Caco-2 (cell line): ENCODE data around the gene MFSD6. TPM values are rescaled to one million over a fixed set of nuclear protein-coding genes. Genes with fewer than 3 reads are reported as not detected.

Experiments
- BruUV-seq: library from RNA; stranded (reverse); fragments of 400-500 nt; replicated peaks from 2 replicates; lab custom pipeline; 2021; lab: Mats Ljungman, UMichigan
- CTCF ChIA-PET: fragments of 300-600 bp; sonication (Branson Sonifier 250); formaldehyde crosslinking; loops from one replicate; lab custom pipeline; 2022; ENCODE audit warnings: antibody characterized with exemption; lab: Charles Lee
- POLR2A ChIA-PET: fragments of 300-600 bp; sonication (Branson Sonifier 250); formaldehyde crosslinking; loops from one replicate; lab custom pipeline; 2022; ENCODE audit warnings: antibody characterized with exemption; lab: Charles Lee
- DNase-seq, 2 experiments: peaks; one replicate each; pipeline versions ENCODE4 v3.0.0 to v3.0.0-alpha.2; 2020 to 2022
- H3K27me3 ChIP-seq: replicated peaks from 2 replicates; pipeline ENCODE4 v1.6.0; 2011; ENCODE audit warnings: low read length; ENCODE audit not compliant: control insufficient read depth, insufficient read depth
- H3K36me3 ChIP-seq: 2 replicates; pipeline ENCODE4 v1.5.1; 2011; ENCODE audit warnings: low read length; ENCODE audit not compliant: control insufficient read depth, insufficient read depth
- H3K4me1 ChIP-seq: fragments of 250-450 bp; sonication (Bioruptor Pico); 2 replicates; pipeline ENCODE4 v1.5.1; 2020; ENCODE audit warnings: mild to moderate bottlenecking
- H3K4me3 ChIP-seq: 2 replicates; pipeline ENCODE4 v1.5.1; 2011; ENCODE audit warnings: low read depth, mild to moderate bottlenecking, control low read depth, low read length
- H3K9me3 ChIP-seq: fragments of 250-450 bp; sonication (Bioruptor Pico); 2 replicates; pipeline ENCODE4 v1.5.1; 2020; ENCODE audit warnings: mild to moderate bottlenecking, moderate library complexity
- H3K27ac Mint-ChIP-seq: one replicate; pipeline ENCODE4 v1.8.0; 2022; ENCODE audit warnings: mixed read lengths; ENCODE audit not compliant: unreplicated experiment
- H3K27me3 Mint-ChIP-seq: one replicate; pipeline ENCODE4 v1.8.0; 2022; ENCODE audit warnings: mixed read lengths; ENCODE audit not compliant: insufficient read depth, unreplicated experiment
- H3K36me3 Mint-ChIP-seq: one replicate; pipeline ENCODE4 v1.8.0; 2022; ENCODE audit warnings: mild to moderate bottlenecking, mixed read lengths; ENCODE audit not compliant: insufficient read depth, unreplicated experiment
- H3K4me1 Mint-ChIP-seq: one replicate; pipeline ENCODE4 v1.8.0; 2022; ENCODE audit warnings: low read depth, mixed read lengths; ENCODE audit not compliant: unreplicated experiment
- H3K4me3 Mint-ChIP-seq: one replicate; pipeline ENCODE4 v1.8.0; 2022; ENCODE audit warnings: mild to moderate bottlenecking, moderate library complexity, mixed read lengths; ENCODE audit not compliant: unreplicated experiment
- H3K9me3 Mint-ChIP-seq: one replicate; pipeline ENCODE4 v1.8.0; 2022; ENCODE audit warnings: mixed read lengths; ENCODE audit not compliant: unreplicated experiment
- intact Hi-C: fragments of 100-400 bp; cut with micrococcal nuclease; formaldehyde crosslinking; loops from one replicate; pipeline ENCODE4 v1.10.0; 2022; ENCODE audit not compliant: unreplicated experiment
- total RNA-seq: library from RNA; stranded (reverse); gene quantifications from 2 replicates; pipeline ENCODE4 v1.2.3, GENCODE V29; 2022
- TF ChIP-seq, protein P1 (sequence below), 2 experiments: fragments of 200-600 bp in 1 of 2; IDR thresholded peaks; 1 replicate in 1 of 2; 2 replicates in 1 of 2; pipeline versions ENCODE4 v1.5.1 to v1.8.0; 2011 to 2022; ENCODE audit warnings: antibody characterized with exemption in 1 of 2, control low read depth in 1 of 2, inconsistent platforms in 1 of 2, low read depth in 1 of 2, low read length in 1 of 2, mild to moderate bottlenecking in 1 of 2, moderate library complexity in 1 of 2; ENCODE audit not compliant: insufficient read depth in 1 of 2, severe bottlenecking in 1 of 2, unreplicated experiment in 1 of 2

Gene MFSD6
- total RNA-seq, 1 experiment from 2014 or later, result 11.1 TPM

- H3K9me3 Mint-ChIP-seq, result no peaks in the 10 kb centered on the region
- H3K27ac Mint-ChIP-seq, result no peak overlapping the region
- BruUV-seq, result no TSS peak
- TF ChIP-seq, protein P1, sequence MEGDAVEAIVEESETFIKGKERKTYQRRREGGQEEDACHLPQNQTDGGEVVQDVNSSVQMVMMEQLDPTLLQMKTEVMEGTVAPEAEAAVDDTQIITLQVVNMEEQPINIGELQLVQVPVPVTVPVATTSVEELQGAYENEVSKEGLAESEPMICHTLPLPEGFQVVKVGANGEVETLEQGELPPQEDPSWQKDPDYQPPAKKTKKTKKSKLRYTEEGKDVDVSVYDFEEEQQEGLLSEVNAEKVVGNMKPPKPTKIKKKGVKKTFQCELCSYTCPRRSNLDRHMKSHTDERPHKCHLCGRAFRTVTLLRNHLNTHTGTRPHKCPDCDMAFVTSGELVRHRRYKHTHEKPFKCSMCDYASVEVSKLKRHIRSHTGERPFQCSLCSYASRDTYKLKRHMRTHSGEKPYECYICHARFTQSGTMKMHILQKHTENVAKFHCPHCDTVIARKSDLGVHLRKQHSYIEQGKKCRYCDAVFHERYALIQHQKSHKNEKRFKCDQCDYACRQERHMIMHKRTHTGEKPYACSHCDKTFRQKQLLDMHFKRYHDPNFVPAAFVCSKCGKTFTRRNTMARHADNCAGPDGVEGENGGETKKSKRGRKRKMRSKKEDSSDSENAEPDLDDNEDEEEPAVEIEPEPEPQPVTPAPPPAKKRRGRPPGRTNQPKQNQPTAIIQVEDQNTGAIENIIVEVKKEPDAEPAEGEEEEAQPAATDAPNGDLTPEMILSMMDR (IDR thresholded peaks at IDR 0.05; ENCODE audit: insufficient read depth in 1 of 2, low read depth in 1 of 2, low read length in 1 of 2, severe bottlenecking in 1 of 2, unreplicated experiment in 1 of 2), result no peak
- H3K27me3 ChIP-seq, result no peaks in the 10 kb centered on the region
- no peaks in the 10 kb centered on the region for H3K9me3 ChIP-seq
- no peaks in the 10 kb centered on the region for H3K4me1 Mint-ChIP-seq
- ChIA-PET POLR2A (no interaction called here), CTCF (no interaction called here)
- H3K4me1 ChIP-seq, result no peaks in the 10 kb centered on the region
- intact Hi-C loops, result no loop called here
- H3K27me3 Mint-ChIP-seq, result no peaks in the 10 kb centered on the region
- no peak for DNase-seq
- H3K36me3 ChIP-seq, result no peaks in the 10 kb centered on the region
- no peak overlapping the region for H3K4me3 ChIP-seq
- peaks cover 17% of the 10 kb centered on the region for H3K36me3 Mint-ChIP-seq
- no peak overlapping the region for H3K4me3 Mint-ChIP-seq
Observed at GRCh38 chr2:190515687-190516086, 107.5 kb downstream of the MFSD6 start.

DNA sequence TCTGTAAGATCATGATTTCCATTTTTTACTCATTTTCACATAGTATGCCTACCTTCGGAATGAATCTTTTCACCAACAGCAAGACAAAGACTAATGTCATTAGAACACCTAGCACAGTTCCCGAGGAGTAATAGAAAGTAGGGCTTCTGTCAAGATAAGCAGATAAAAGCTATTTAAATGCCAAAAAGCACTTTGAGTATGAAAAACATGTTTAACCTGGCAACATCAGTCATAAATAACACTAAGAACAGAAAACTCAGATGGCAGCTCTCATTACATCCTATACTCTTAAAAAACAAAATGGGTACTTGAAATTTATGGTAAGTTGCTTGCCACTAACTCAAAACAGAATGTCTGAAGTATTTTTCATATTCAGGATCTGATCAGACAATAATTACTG lies 109.3 kb downstream of the MFSD6 start:
- TF ChIP-seq, protein P1 (IDR thresholded peaks at IDR 0.05; ENCODE audit: insufficient read depth in 1 of 2, low read depth in 1 of 2, low read length in 1 of 2, severe bottlenecking in 1 of 2, unreplicated experiment in 1 of 2), result no peak
- ChIA-PET CTCF (no interaction called here), POLR2A (no interaction called here)
- H3K36me3 Mint-ChIP-seq, result peaks cover 17% of the 10 kb centered on the region
- Histone ChIP-seq H3K27me3 (no peaks in the 10 kb centered on the region), H3K4me3 (no peak overlapping the region), H3K9me3 (no peaks in the 10 kb centered on the region), H3K36me3 (no peaks in the 10 kb centered on the region), H3K4me1 (no peaks in the 10 kb centered on the region)
- no peak for DNase-seq
- H3K9me3 Mint-ChIP-seq, result no peaks in the 10 kb centered on the region
- intact Hi-C loops, result no loop called here
- H3K4me3 Mint-ChIP-seq, result no peak overlapping the region
- H3K27ac Mint-ChIP-seq, result no peak overlapping the region
- H3K27me3 Mint-ChIP-seq, result no peaks in the 10 kb centered on the region
- no peaks in the 10 kb centered on the region for H3K4me1 Mint-ChIP-seq
- BruUV-seq, result no TSS peak

GRCh38 chr2:190519975-190520767 lies 112.0 kb downstream of the MFSD6 start:
- Mint-ChIP-seq H3K36me3 (no peaks in the 10 kb centered on the region), H3K27me3 (no peaks in the 10 kb centered on the region), H3K4me3 (no peak overlapping the region), H3K4me1 (peaks cover under 1% of the 10 kb centered on the region), H3K9me3 (no peaks in the 10 kb centered on the region), H3K27ac (no peak overlapping the region)
- TF ChIP-seq, protein P1 (IDR thresholded peaks at IDR 0.05; ENCODE audit: insufficient read depth in 1 of 2, low read depth in 1 of 2, low read length in 1 of 2, severe bottlenecking in 1 of 2, unreplicated experiment in 1 of 2), result no peak
- ChIA-PET POLR2A (no interaction called here), CTCF (no interaction called here)
- H3K4me1 ChIP-seq, result peaks cover 3% of the 10 kb centered on the region; the same call in 1 of the 2 replicates
- no peaks in the 10 kb centered on the region for H3K36me3 ChIP-seq
- BruUV-seq, result no TSS peak
- H3K27me3 ChIP-seq, result no peaks in the 10 kb centered on the region
- H3K9me3 ChIP-seq, result no peaks in the 10 kb centered on the region
- H3K4me3 ChIP-seq, result no peak overlapping the region
- DNase-seq, result no peak
- intact Hi-C loops, result no loop called here
